HG03025 (cell line): Measurements from ENCODE around the gene MAN2A1.

ENCODE experiments used
- ATAC-seq: cut with Tn5 transposase; IDR thresholded peaks from one replicate; pipeline ENCODE4 v1.9.1; 2021; ENCODE audit warnings: mild to moderate bottlenecking, moderate library complexity; ENCODE audit not compliant: unreplicated experiment, low FRiP score

Gene MAN2A1

DNA sequence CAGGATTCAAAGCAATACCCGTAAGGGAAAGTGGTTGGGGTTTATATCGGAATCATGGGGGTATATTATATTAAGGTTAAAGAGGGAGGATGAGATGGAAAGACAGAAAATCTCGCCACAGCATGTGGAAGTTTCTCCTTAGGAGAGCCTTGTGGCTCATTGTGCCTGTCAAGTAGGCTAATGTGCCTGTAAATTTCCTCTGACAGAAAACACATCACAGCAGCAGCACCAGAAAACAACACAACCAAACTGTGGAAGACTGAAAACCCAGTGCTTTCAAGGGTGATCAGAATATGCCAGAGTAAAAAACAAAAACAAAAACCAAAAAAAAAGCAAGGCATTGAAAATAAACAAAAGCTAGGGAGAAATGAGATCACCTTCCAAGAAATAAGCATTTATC is 11.3 kb upstream of the MAN2A1 start:
- no peak for ATAC-seq

- ATAC-seq, result no peak
Observed at GRCh38 chr5:109681763-109682162, 8.0 kb upstream of the MAN2A1 start.

DNA sequence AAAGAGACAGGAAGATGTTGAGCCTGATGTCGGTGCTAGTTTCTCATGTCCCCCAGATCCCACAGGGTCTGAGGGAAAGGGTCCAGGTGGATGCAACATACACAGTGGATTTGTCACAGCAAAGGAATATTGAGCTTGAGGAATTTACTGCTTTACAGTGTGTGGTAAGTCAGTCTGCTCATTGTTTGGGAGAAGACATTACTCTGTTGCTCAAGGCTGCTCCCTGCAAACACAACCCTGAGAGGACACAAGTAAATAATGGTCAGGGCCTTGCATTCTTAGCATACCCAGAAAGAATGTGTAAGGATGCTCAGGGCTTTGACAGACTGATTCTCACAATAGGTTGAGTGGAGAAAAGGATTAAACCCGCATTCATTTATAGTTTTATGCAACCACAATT is 7.3 kb upstream of the MAN2A1 start:
- no peak for ATAC-seq

DNA sequence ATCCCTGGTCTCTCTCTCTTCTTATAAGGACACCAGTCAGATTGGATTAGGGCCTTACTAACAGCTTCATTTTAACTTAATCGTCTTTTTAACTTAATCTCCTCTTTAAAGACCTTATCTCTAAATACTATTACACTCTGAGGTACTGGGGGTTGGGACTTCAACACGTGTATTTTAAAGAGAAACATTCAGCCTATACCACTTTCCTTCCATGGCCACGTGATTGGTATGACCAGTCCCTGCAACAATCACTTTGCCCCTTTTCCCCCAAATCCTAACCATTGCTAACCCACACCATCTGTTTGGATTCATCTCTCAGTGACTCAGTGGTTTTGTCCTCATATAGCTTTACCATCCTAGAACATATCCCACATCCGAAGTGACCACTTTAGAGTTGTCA is 3.8 kb upstream of the MAN2A1 start:
- no peak for ATAC-seq

- ATAC-seq, result no peak
Observed at GRCh38 chr5:109688630-109688969, 1.1 kb upstream of the MAN2A1 start.

DNA sequence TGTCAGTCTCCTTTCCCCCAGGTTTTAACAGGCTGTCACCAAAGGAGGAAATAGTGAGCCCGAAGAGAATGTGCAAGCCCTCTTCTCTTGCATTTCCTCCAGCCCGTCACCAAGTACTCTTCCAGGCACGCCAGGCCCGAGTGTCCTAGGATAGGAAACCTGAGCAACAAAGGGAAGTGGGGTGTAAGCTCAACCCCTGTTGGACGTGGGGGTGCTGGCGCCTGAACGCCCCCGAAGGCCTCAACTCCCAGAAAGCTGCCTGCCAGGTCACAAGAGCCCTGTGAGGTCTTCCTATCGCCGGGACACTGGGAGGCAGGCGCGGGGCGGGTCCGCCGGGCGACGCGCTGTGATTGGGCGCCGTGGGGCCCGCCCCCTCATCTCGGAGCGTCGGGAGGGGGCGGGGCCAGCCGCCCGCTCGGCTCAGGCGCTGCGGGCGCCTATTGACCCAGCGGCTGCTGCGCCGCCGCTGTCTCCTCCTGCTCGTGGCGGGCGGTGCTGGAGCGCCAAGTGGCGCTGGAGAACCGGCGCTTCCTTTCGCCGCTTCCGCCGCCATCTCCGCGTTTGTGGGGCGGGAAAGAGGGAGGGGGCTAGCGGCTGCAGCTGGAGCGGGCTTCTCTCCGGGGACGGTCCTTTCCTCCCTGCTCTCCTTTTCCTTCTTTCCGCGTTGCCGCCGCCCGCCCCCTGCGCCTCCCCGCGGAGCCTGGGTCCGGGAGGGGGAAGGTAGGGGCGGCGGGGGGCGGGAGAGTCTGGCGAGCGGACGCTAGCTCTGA is 572 bp upstream of the MAN2A1 start:
- ATAC-seq, result peak; percentile 83

DNA sequence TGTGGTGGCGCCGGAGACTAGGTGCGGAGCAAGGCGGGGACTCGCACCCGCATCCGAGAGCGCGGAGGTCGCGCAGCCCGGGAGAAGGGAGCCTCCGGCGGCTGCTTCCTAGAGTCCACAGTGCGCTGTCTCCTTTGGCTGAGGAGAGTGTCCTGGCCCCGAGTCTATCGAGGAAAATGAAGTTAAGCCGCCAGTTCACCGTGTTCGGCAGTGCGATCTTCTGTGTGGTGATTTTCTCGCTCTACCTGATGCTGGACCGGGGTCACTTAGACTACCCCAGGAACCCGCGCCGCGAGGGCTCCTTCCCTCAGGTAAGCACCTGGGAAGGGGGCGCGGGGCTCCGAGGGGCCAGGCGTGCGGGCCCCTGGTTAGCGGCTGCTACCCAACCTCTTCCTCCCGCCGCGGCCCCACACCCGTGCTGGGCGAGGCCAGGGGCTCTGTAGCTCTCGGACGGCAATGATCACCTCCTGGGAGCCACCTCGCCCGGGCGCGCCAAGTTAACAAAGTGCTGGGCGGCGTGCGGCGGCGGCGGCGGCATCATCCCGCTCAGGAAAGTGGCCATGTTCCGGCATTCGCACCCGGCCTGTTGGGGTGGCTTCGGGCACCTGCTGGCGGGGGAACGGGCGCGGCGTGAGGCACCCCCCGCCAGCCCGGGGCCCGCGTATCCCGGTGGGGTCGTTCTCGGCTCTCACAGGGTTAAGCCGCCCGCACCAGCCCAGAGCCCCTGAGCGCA is 681 bp downstream of the MAN2A1 start:
- peak; percentile 8 for ATAC-seq

GRCh38 chr5:109690975-109691574 is 1.3 kb downstream of the MAN2A1 start:
- ATAC-seq, result no peak

DNA sequence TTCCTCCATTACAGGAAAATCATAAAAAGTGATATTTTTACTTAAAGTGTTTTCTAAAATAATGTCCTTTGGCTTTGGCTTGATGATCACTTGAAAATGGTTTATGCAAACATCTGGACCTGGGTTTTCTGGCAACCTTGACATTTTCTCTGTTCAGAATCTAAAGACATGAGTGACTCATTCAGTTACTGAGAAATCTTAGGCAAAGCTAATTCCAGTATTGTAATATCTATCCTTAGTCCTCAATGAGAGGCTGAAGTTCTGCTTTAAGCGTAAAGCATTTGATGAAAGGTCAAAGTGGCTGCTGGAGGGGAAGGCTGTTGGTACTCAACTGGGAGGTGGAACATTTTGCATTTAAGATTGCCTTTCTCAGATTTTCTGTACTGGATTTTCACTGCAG is 2.3 kb downstream of the MAN2A1 start:
- ATAC-seq, result no peak

DNA sequence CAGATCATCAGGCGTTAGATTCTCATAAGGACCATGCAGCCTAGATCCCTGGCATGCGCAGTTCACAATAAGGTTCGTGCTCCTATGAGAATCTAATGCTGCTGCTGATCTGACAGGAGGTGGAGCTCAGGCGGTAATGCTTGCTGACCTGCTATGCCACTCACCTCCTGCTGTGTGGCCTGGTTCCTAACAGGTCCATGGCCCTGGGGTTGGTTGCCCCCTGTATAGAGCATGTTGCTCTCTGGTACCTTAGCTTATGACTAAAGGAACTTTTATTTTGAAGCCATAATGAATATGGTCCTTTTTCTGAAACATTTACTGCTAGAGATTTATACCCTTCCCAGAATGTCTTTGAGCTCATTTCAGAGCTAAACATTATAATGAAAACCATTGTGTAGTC is 3.1 kb downstream of the MAN2A1 start:
- ATAC-seq, result no peak

- no peak for ATAC-seq
Observed at GRCh38 chr5:109693535-109694400, 4.0 kb downstream of the MAN2A1 start.

DNA sequence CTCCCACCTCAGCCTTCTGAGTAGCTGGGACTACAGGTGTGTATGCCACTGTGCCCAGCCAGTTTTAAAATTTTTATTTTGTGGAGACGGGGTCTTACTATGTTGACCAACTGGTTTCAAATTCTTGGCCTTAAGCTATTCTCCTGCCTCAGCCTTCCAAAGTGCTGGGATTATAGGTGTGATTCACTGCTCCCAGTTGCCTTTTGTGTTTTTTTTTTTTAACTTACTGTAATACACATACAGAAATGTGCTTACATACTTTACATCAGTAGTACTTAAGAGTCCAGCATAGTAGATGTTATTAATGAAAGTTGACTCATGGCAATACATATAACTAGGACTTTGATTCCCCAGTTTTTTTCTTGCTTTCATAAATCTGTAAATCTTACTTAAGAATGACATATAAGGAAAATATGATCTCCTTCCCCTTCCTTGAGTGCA is 4.7 kb downstream of the MAN2A1 start:
- ATAC-seq, result no peak

- ATAC-seq, result peak; percentile 69
Observed at GRCh38 chr5:109695005-109695926, 5.5 kb downstream of the MAN2A1 start.

GRCh38 chr5:109697339-109697738 is 7.6 kb downstream of the MAN2A1 start:
- ATAC-seq, result no peak

DNA sequence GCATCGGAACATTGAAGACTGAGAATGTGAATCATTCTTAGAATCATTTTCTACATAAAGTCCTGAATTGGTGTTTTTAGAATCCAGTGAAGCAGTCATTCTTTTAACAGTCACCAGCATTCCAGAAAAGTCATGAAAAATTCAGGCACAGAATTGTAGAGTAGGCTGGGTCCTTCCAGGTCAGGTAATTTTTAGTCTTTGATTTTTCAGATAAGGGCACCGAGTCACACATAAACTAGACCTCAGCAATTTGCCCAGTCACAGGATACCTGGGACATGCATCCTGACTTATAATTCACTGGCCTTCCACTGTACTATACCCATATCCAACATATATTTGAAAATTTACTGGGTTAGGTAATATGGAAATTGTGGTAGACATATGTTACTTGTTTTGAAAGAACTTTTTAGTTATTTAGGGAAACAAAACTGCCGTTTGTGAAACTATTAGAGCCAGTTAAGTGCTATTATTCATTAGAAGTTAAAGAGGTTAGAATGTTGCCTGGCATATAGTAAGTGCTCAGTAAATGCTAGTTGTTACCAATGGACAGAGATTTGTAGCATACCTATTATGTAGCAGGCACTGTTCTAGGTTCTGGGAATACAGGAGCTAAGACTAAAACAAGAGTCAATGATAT is 10.9 kb downstream of the MAN2A1 start:
- no peak for ATAC-seq

- no peak for ATAC-seq
Observed at GRCh38 chr5:109701252-109701651, 11.5 kb downstream of the MAN2A1 start.

- no peak for ATAC-seq
Observed at GRCh38 chr5:109701792-109702191, 12.1 kb downstream of the MAN2A1 start.

DNA sequence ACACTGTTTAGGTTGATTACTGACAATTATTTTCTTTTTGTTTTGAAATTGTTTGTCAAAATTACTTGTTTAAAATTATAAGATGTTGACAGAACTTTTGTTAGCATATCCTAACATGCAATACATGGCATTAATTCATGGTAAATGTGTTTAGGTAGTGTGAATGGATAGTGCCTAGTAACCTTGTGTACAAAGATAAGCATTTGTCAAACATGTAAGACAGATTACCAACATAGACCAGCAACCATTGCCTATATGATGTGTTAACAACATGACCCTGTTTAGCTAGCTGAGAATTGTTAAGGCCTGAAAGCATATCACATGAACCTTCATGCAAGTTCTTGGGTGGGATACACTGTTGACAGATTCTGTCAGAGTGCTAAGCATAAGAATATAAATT is 13.4 kb downstream of the MAN2A1 start:
- no peak for ATAC-seq

DNA sequence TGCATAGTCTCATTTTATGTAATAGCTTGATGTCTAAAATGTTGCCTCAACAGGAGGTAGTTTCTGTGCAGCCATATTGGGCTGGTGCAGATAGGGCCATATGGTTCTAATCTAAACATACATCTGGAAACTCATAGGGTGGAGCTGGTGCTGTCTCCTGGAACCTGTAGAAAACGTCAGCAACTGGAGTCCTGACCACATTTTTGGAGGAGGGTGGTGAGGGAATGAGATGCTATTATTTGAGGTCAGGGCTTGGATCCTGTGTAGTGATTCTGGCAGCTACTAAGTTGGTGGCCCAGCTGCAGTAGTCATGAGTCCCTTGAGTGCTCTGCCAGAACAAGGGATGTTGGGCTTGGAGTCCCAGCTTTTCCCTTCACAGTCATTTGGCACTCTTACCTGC is 14.1 kb downstream of the MAN2A1 start:
- no peak for ATAC-seq
